H9 (cell line): ENCODE measurements around the gene PLCH1. TPM values are rescaled to one million over a fixed set of nuclear protein-coding genes. Genes with fewer than 3 reads are reported as not detected.

Experiments used
- DNase-seq: peaks from one replicate; pipeline ENCODE4 v3.0.0-alpha.2; 2017
- H2AFZ ChIP-seq: one replicate; pipeline ENCODE4 v1.6.1; 2013; ENCODE audit warnings: mild to moderate bottlenecking, low read length, control low read depth, moderate library complexity
- H2AK5ac ChIP-seq: 2 replicates; pipeline ENCODE4 v1.6.1; 2013; ENCODE audit warnings: low read length, control low read depth, mixed read lengths; ENCODE audit not compliant: insufficient read length
- H2BK120ac ChIP-seq: one replicate; pipeline ENCODE4 v1.6.1; 2013; ENCODE audit warnings: low read depth, mild to moderate bottlenecking, low read length, control low read depth, inconsistent platforms; ENCODE audit not compliant: poor library complexity, severe bottlenecking
- H2BK12ac ChIP-seq: 2 replicates; pipeline ENCODE4 v1.6.1; 2013; ENCODE audit warnings: low read length, control low read depth, mixed read lengths, low read depth; ENCODE audit not compliant: insufficient read length
- H2BK15ac ChIP-seq: 2 replicates; pipeline ENCODE4 v1.6.1; 2013; ENCODE audit warnings: low read depth, low read length, control low read depth
- H2BK20ac ChIP-seq: one replicate; pipeline ENCODE4 v1.6.1; 2013; ENCODE audit warnings: low read depth, mild to moderate bottlenecking, low read length, control low read depth, inconsistent platforms; ENCODE audit not compliant: poor library complexity, severe bottlenecking
- H2BK5ac ChIP-seq: 2 replicates; pipeline ENCODE4 v1.6.1; 2013; ENCODE audit warnings: low read length, control low read depth, mixed read lengths; ENCODE audit not compliant: insufficient read length
- H3K14ac ChIP-seq: 2 replicates; pipeline ENCODE4 v1.6.1; 2013; ENCODE audit warnings: low read length, control low read depth; ENCODE audit not compliant: insufficient read depth
- H3K18ac ChIP-seq: 2 replicates; pipeline ENCODE4 v1.6.1; 2013; ENCODE audit warnings: low read depth, mild to moderate bottlenecking, mixed read lengths, low read length, control low read depth; ENCODE audit not compliant: insufficient read length
- H3K23ac ChIP-seq: 2 replicates; pipeline ENCODE4 v1.6.1; 2013; ENCODE audit warnings: low read length, control low read depth, mixed read lengths, low read depth; ENCODE audit not compliant: insufficient read length
- H3K23me2 ChIP-seq: 2 replicates; pipeline ENCODE4 v1.6.1; 2013; ENCODE audit warnings: low read depth, mild to moderate bottlenecking, mixed read lengths, low read length, control low read depth; ENCODE audit not compliant: insufficient read length, poor library complexity, severe bottlenecking
- H3K27ac ChIP-seq: 2 replicates; pipeline ENCODE4 v1.5.1; 2013; ENCODE audit warnings: low read length, control low read depth, mixed read lengths, low read depth; ENCODE audit not compliant: insufficient read length
- H3K27me3 ChIP-seq: 2 replicates; pipeline ENCODE4 v1.6.1; 2013; ENCODE audit warnings: low read length, control low read depth, inconsistent platforms; ENCODE audit not compliant: insufficient read depth
- H3K4ac ChIP-seq: 2 replicates; pipeline ENCODE4 v1.6.1; 2013; ENCODE audit warnings: low read depth, mild to moderate bottlenecking, control low read depth, inconsistent platforms, low read length, moderate library complexity
- H3K4me1 ChIP-seq: 2 replicates; pipeline ENCODE4 v1.6.1; 2013; ENCODE audit warnings: low read length, control low read depth, inconsistent platforms; ENCODE audit not compliant: insufficient read depth
- H3K4me2 ChIP-seq: 2 replicates; pipeline ENCODE4 v1.6.1; 2013; ENCODE audit warnings: low read length, control low read depth, mixed read lengths; ENCODE audit not compliant: insufficient read length, insufficient read depth
- H3K56ac ChIP-seq: 2 replicates; pipeline ENCODE4 v1.6.1; 2013; ENCODE audit warnings: low read depth, mild to moderate bottlenecking, mixed read lengths, low read length, control low read depth; ENCODE audit not compliant: insufficient read length
- H3K79me1 ChIP-seq: 2 replicates; pipeline ENCODE4 v1.6.1; 2013; ENCODE audit warnings: low read depth, mild to moderate bottlenecking, moderate library complexity, low read length, control low read depth, inconsistent platforms; ENCODE audit not compliant: insufficient read depth, poor library complexity, severe bottlenecking
- H3K79me2 ChIP-seq: 2 replicates; pipeline ENCODE4 v1.6.1; 2013; ENCODE audit warnings: low read length, control low read depth, inconsistent platforms; ENCODE audit not compliant: insufficient read depth
- H3K9ac ChIP-seq: 2 replicates; pipeline ENCODE4 v1.6.1; 2013; ENCODE audit warnings: low read length, control low read depth, mixed read lengths; ENCODE audit not compliant: insufficient read length; ENCODE audit errors: extremely low read depth
- H3K9me3 ChIP-seq: one replicate; pipeline ENCODE4 v1.6.1; 2013; ENCODE audit warnings: low read depth, low read length, inconsistent platforms; ENCODE audit not compliant: control insufficient read depth
- H3T11ph ChIP-seq: one replicate; pipeline ENCODE4 v1.6.1; 2013; ENCODE audit warnings: mild to moderate bottlenecking, low read length, control low read depth, inconsistent platforms
- H4K20me1 ChIP-seq: one replicate; pipeline ENCODE4 v1.6.1; 2013; ENCODE audit not compliant: control insufficient read depth, insufficient read length, insufficient read depth
- H4K5ac ChIP-seq: 2 replicates; pipeline ENCODE4 v1.6.1; 2013; ENCODE audit warnings: low read depth, mild to moderate bottlenecking, mixed read lengths, low read length, control low read depth; ENCODE audit not compliant: insufficient read length
- H4K8ac ChIP-seq: replicated peaks from 2 replicates; pipeline ENCODE4 v1.6.1; 2013; ENCODE audit warnings: low read length, control low read depth, mixed read lengths, low read depth; ENCODE audit not compliant: insufficient read length
- H4K91ac ChIP-seq: 2 replicates; pipeline ENCODE4 v1.6.1; 2013; ENCODE audit warnings: low read depth, mild to moderate bottlenecking, moderate library complexity, mixed read lengths, low read length, control low read depth; ENCODE audit not compliant: insufficient read length
- H3K27ac Mint-ChIP-seq, 3 experiments: 2 replicates in 2 of 3; 3 replicates in 1 of 3; pipeline ENCODE4 v1.8.0; 2020 to 2021; ENCODE audit warnings: mixed read lengths in 3 of 3, mild to moderate bottlenecking in 1 of 3, moderate library complexity in 1 of 3
- H3K27me3 Mint-ChIP-seq: 2 replicates; pipeline ENCODE4 v1.8.0; 2021; ENCODE audit warnings: low read depth, mild to moderate bottlenecking, moderate library complexity, mixed read lengths
- H3K36me3 Mint-ChIP-seq, 3 experiments: 2 replicates in 2 of 3; 3 replicates in 1 of 3; pipeline ENCODE4 v1.8.0; 2020 to 2021; ENCODE audit warnings: low read depth in 3 of 3, mixed read lengths in 3 of 3; ENCODE audit not compliant: insufficient read depth in 1 of 3
- H3K4me1 Mint-ChIP-seq, 2 experiments: 2 replicates each; pipeline ENCODE4 v1.8.0; 2020; ENCODE audit warnings: mixed read lengths in 2 of 2
- H3K4me3 Mint-ChIP-seq, 2 experiments: 2 replicates in 1 of 2; 3 replicates in 1 of 2; pipeline ENCODE4 v1.8.0; 2020 to 2021; ENCODE audit warnings: mild to moderate bottlenecking in 2 of 2, mixed read lengths in 2 of 2, moderate library complexity in 1 of 2
- H3K9me3 Mint-ChIP-seq, 2 experiments: 2 replicates in 1 of 2; 3 replicates in 1 of 2; pipeline ENCODE4 v1.8.0; 2020; ENCODE audit warnings: mild to moderate bottlenecking in 2 of 2, mixed read lengths in 2 of 2, moderate library complexity in 1 of 2
- CTCF ChIP-seq: fragments of 200-600 bp; sonication (generic); conservative IDR thresholded peaks from 3 replicates; pipeline ENCODE4 v1.8.0; 2021; ENCODE audit warnings: antibody characterized with exemption, mild to moderate bottlenecking
- WGBS: extraction: QIAGEN DNeasy Blood & Tissue Kit; methylation state at CpG from one replicate; pipeline ENCODE4 v1.1.7; 2013; ENCODE audit warnings: missing lambda C conversion rate, low lambda C conversion rate, mixed read lengths; ENCODE audit not compliant: insufficient read length; ENCODE audit errors: extremely low coverage; 5-methylcytosine and 5-hydroxymethylcytosine counted together
- total RNA-seq: library from RNA; stranded (reverse); gene quantifications from 2 replicates; pipeline ENCODE4 v1.2.1, GENCODE V29; 2021

The PLCH1 gene
- total RNA-seq, 1 experiment from 2014 or later: 19.0 TPM

- H3K79me2 ChIP-seq: no peaks in the 10 kb centered on the region
- H2BK120ac ChIP-seq: no peak overlapping the region
- no peak overlapping the region for H3K18ac ChIP-seq
- no CpG with 5 or more reads among the region's 5 CpGs for WGBS
- no peaks in the 10 kb centered on the region for H3K23me2 ChIP-seq
- no peak overlapping the region for H2BK20ac ChIP-seq
- H4K91ac ChIP-seq: no peak overlapping the region
- no peak overlapping the region for H3K14ac ChIP-seq
- Mint-ChIP-seq H3K9me3 (peaks cover 9 to 10% of the 10 kb centered on the region in 2 experiments; a peak in 4 of 5 replicates), H3K4me3 (no peak overlapping the region; a peak in 2 of 5 replicates), H3K36me3 (peaks cover 0 to 8% (median 8%) of the 10 kb centered on the region in 3 experiments; a peak in 3 of 7 replicates), H3K27ac (peak overlapping the region; percentile 28 to 80 (median 29); a peak in 4 of 7 replicates), H3K4me1 (peaks cover 67 to 76% of the 10 kb centered on the region in 2 experiments), H3K27me3 (peaks cover 41% of the 10 kb centered on the region)
- no peak overlapping the region for H3K4ac ChIP-seq
- no peak overlapping the region for H3K27ac ChIP-seq
- H3K79me1 ChIP-seq: no peaks in the 10 kb centered on the region
- no peak overlapping the region for H3K23ac ChIP-seq
- H2AK5ac ChIP-seq: no peak overlapping the region
- H3K4me2 ChIP-seq: peak overlapping the region; percentile 13
- H3K27me3 ChIP-seq: no peaks in the 10 kb centered on the region
- DNase-seq: no peak
- no peak overlapping the region for H2BK12ac ChIP-seq
- no peak for TF ChIP-seq CTCF
- no peak overlapping the region for H4K5ac ChIP-seq
- no peak overlapping the region for H3K9ac ChIP-seq
- no peaks in the 10 kb centered on the region for H4K20me1 ChIP-seq
- no peak overlapping the region for H4K8ac ChIP-seq
- peaks cover 17% of the 10 kb centered on the region for H3K4me1 ChIP-seq
- H2BK15ac ChIP-seq: no peak overlapping the region
- peaks cover 5% of the 10 kb centered on the region for H3K9me3 ChIP-seq
- no peak overlapping the region for H3K56ac ChIP-seq
- no peak overlapping the region for H2AFZ ChIP-seq
- H3T11ph ChIP-seq: no peak overlapping the region
- H2BK5ac ChIP-seq: no peak overlapping the region
These were observed 375.6 kb downstream of the PLCH1 start for GRCh38 chr3:155369244-155369643.
